Stimulated activated CD4-positive, alpha-beta T cell treated with anti-CD3 and anti-CD28 coated beads, Interleukin-12 subunit alpha, Interleukin-12 subunit beta, amount 100 ng/mL, for 48 hours (primary cell): ENCODE measurements around the gene GALNT11.
"Not testable (repeated sequence)": the region's sequence is repeated elsewhere in the genome, so short reads cannot be mapped to it uniquely, and the experiment has no call there.

ENCODE experiments used
- DNase-seq, 3 donors: peaks; one replicate each; pipeline ENCODE4 v3.0.0-alpha.2; 2020; ENCODE audit warnings: low read depth in 2 of 3, low spot score in 1 of 3

GALNT11 gene

DNA sequence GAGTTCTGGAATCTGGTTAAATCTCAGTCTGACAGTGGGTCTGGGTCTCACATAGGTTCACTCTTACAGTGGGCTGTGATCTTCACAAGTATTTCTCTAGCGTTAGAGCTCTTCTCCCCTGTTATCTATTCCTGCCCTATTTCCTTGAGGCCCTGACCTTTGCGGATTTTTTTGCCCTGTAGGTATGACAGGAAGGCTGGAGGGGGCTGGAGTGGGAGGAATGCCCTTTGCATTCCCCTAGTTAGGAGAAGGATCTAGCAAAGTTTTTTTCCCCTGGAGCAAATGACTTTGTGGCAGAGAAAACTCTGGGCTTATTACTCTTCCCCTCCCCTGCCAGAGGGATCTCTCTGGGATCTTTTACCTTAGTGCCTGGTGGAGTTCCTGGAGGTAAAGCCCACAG is 49.2 kb downstream of the GALNT11 start:
- no peak for DNase-seq

DNA sequence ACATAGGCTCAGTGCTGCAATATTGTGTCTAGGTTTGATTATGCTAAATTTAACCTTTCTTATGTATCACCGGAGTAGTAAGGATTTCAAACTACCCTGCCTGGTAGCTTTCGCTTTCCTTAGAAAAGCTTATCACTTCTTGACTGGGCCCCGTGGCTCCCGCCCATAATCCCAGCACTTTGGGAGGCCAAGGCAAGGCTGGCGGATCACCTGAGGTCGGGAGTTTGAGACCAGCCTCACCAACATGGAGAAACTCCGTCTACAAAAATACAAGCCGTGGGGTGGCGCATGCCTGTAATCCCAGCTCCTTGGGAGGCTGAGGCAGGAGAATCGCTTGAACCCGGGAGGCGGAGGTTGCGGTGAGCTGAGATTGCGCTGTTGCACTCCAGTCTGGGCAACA is 49.9 kb downstream of the GALNT11 start:
- not testable (repeated sequence) for DNase-seq

DNA sequence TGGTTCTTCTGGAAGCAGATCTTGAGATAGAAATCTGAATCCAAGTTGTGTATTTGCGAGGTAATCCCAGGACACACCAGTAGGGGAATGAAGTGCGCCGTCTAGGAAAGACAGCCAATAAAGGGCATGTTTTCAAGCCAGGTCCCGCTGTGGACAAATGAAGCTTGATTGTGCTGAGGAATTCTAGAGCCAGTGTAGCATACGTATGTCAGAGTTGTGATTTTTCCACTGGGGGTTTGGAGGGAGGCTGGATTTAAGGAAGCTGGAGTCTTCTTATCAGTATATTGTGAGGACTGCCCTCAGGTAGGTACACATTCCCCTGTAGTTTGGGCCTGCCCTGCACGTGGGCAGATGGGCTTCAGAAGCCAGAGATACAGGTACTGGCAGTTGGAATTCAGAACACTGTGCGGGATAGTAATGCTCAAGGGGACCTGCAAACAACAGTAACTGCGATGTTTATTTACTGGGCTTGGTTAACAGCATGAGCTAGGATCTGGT is 50.9 kb downstream of the GALNT11 start:
- DNase-seq: peak in 1 of 3 donors; percentile 18

DNA sequence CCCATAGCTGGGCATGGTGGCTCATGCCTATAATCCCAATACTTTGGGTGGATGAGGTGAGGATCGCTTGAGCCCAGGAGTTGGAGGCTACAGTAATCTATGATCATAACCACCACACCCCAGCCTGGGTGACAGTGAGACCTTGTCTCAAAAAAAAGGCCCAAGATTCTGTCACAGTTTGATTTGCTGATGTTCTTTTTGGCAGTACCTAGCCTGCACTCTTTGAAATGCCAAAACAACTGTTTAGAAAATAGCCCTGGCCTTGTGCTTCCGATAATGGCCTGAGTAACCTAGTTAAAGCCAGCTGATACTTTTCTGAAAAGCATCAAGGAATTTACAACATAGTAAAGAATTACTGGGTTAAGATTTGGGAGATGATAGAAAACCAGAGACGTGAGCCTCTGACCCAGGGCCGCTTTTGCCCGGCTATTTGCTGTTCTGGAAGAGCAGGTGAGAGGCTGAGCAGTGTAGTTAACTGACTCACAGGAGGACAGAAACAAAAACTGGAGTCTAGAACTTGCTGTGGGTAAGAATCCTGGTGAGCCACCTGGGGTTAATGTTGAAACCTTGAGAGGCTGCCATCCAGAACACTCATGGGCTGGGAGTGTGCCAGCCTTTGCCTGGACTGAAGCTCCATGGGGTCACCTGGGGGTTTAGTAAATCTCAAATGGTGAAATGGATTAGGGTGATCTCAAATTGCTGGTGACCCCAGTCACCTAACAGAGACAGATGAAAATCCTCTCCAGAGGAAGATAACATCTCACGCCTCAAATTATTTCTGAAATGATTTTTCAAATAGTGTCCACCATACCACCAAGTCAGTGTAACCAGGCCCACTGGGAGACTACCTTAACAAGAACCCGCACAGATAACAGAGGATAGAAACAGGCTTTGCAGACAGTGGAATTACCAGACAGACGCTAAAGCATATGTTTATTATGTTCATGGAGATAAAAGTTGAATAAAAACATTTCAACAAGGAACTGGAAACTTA is 51.8 kb downstream of the GALNT11 start:
- DNase-seq: no peak

DNA sequence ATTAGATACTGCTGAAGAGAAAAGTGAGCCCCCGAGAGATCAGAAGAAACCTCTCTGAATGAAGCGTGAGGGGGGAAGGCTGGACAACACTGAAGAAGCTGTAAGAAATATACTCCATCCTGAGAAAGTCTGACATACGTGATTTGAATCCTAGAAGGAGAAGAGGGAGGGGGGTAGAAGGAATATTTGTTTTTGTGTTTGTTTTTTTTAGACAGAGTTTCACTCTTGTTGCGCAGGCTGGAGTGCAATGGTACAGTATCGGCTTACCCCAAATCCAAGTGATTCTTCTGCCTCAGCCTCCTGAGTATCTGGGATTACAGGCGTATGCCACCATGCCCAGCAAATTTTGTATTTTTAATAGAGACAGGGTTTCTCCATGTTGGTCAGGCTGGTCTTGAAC is 52.6 kb downstream of the GALNT11 start:
- no peak for DNase-seq

DNA sequence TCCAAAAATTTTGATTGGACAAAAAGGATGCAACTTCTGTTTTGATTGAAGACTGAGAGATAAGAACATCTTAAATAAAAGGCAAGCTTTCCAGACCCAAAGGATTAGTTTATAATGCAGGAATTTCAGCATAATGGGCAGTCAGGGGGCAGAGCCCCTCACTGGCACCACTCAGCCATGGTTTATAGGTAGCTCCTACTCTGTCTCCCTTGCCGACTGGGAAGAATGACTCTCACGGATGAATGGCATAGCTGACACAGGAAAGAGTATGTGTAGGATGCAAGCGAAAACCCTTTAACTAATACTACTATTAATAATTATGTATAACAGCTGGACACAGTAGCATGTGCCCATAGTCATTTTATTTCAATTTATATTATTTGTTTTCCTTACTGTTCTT is 53.3 kb downstream of the GALNT11 start:
- DNase-seq: no peak

DNA sequence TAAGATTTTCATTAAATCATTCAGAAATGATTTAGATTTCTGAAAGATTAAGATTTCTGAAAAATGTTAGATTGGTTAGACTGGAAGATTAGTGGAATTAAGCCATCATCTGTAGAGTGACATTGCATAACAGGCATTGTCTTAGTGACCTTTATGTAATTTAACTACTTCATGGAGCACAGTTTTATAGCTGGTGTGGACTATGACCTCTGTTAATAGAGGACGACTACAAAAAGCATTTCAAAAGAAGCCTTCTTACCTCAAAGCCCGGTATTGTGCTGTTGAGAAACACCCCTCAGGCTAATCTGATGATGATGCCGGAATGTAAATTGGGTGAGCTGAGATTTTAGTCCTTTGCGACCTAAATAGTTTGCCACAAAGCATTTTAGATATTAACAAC is 55.6 kb downstream of the GALNT11 start:
- no peak for DNase-seq

DNA sequence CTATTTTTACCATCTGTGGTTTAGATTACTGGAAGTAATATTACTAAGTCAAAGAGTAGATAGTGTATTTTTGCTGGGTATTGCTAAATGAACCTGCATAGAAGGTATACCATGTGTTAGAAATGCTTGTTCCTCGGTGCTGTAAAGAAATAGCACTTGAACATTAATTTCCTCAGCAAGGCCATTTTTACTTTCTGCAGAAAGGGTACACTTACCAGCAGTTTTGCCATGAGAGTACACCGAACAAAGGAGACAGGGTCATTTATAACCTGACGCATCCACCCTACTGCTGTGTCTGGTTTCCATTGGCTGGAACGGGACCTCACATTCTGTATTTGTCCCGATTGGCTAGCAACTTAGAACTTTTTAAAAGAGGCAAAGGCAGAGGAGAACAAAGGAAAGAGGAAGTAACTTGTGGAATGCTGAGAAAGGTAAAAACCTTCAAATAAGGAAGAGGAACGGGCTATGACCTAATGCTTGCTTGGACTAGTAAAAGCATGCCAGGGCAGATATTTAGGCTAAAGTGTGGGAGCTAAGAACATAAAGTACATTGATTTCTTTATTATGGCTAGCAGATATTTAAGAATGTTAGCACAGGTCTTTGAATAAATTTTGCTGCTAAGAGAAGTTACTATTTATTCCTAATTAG is 56.7 kb downstream of the GALNT11 start:
- DNase-seq: not testable (repeated sequence)

DNA sequence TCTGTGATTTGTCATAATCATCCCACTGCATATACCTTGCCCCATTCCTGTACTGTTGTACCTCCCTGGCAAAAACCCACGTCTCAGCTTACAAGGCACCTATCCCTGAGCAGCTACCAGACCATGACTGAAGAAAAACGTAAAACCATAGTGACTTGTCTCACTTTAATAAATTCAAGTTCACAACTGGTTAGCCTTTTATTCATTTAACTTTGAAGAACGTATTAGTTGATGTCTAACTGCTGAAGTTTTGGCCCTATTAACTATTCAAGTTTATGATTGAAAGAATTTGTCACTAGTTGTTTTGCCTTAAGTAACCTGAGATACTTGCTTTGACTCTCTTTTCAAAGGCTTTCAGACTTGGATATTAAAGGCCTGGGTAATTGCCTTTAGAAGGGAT is 59.7 kb downstream of the GALNT11 start:
- no peak for DNase-seq

DNA sequence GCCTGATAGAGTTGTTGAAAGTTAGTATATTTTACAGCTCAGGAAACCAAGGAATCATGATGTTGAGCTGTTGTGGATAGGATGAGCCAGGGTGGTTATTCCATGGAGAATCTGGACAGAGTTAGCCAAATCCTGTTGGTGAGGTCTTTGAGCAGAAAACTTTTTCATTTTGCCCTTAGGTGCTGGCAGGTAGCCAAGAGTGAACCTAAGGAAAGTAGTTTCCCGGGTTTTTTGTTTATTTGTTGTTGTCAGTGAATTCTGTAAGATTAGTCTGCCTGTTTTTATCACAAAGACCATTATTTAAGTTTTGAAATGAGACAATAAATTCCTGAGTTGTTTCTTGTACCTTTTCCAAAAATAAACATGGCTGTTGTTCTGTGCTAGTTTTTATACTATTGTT is 61.0 kb downstream of the GALNT11 start:
- no peak for DNase-seq

DNA sequence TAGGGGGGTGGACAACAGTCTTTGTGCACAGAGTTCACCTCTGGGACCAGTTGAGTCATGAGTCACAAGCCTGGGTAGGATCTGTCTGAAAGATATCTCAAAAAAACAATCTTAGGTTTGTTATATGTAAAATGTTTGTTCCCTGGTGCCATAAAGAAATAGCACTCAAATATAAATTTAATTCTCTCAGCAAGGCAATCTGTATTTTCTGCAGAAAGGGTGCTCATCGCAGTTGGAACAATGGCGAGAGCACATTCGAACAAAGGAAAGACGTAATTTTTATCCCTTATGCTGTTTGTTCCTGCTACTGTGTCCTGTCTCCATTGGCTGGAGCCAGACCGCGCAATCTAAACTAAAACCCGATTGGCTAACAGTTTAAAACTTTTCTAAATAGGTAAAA is 63.7 kb downstream of the GALNT11 start:
- no peak for DNase-seq

DNA sequence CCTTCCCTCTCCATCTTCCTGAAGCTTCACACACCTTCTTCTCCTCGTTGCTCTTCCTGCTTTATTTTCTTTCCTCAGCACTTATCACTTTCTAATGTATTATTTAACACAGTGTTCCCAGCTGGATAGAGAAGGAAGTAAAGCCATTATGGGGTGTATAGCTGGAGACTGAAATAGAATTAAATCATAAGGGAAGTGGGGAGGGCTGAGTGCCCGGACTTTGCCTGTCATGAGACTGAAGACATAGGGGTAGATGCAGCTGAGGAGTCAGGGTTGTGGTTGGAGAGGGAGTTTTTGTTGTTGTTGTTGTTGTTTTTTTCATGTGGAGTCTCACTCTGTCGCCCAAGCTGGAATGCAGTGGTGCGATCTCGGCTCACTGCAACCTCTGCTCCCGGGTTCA is 65.3 kb downstream of the GALNT11 start:
- no peak for DNase-seq

DNA sequence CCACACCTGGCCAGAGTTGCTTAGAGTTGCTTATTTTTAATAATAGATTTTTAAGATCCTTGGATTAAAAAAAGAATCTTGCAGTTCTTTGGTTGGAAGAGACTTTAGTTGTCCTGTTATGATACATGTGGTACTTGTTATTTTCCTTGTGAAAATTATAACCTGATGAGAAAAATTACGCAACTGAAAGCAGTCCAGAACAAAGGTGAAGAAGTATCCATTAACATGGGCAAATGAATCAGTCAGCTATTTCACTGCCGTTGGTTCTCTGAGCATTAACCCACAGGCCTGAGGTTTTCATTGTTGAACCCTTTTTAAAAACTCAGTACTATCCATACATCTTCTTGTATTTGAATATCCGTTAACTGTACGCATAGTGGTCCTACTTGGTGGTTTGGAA is 68.2 kb downstream of the GALNT11 start:
- DNase-seq: no peak

DNA sequence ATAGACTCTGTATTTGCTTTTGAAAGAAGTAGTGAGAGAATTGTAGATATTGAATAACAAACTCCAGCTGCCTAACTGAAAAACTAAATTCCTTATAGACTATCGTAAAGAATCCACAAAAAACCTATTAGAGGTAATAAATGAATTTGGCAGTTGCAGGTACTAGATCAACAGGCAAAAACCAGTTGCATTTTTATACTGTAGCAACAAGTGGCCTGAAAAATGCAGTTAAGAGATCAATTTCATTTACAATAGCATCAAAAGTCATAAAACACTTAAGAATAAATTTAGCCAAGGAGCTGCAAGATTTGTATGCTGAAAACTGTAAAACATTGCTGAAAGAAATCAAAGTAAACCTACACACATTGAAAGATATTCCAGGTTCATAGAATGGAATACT is 70.3 kb downstream of the GALNT11 start:
- DNase-seq: no peak

DNA sequence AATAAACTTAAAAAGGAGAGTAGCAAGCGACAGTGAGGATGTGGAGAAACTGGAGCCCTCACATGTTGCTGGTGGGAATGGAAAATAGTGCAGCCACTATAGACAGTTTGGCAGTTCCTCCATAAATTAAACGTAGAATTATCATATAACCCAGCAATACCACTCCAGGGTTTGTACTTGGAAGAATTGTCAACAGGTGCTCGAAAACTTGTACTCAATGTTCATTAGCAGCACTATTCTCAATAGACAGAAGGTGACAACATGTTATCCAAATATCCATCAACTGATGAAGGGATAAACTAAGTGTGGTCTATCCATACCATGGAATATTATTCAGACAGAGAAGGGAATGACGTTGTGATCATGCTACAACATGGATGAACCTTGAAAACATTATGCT is 71.9 kb downstream of the GALNT11 start:
- DNase-seq: no peak

DNA sequence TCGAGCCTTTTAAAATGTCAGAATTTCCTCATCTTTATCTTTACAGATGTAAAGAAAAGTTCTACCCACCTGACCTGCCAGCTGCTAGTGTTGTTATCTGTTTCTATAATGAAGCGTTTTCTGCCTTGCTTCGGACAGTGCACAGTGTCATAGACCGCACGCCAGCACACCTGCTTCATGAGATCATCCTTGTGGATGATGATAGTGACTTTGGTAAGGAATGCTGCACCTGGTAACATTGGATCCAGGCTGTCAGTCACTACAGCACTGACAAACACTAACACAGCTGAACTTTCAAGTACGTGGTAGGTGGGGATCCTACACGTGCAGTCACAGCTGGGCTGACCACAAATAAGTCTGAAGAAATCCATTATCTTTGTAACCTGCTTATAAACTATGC is 77.6 kb downstream of the GALNT11 start:
- no peak for DNase-seq

DNA sequence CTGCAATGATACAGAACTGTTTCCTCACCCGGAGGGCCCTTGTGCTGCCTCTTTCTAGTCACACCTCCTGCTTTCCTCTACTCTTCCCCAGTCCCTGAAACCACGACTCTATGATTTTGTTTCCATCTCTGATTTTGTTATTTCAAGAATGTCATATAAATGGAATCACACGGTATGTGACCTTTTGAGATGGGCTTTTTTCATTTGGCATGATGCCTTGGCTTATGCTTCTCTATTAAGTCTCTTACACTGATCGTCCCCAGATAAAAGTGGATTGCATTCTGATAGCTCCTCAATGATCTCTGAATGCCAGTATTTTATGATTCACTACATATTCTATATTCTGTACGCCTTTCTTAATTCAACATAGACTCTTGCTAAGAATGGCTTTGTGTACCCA is 78.2 kb downstream of the GALNT11 start:
- DNase-seq: no peak

DNA sequence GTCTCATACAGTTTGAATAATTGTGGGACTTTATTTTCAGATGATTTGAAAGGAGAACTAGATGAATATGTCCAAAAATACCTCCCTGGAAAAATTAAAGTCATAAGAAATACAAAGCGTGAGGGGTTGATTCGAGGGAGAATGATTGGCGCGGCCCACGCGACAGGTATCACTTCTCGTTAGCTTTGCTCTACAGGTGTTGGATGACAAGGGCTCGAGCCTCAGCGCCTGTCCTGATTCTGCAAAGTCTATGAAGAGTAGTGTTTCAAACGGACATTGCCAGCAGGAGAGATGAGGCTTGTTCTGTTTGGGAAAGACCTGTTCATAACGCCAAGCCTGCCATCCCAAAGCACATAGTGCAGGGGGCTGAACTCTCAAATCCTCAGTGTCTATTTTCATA is 79.7 kb downstream of the GALNT11 start:
- no peak for DNase-seq

DNA sequence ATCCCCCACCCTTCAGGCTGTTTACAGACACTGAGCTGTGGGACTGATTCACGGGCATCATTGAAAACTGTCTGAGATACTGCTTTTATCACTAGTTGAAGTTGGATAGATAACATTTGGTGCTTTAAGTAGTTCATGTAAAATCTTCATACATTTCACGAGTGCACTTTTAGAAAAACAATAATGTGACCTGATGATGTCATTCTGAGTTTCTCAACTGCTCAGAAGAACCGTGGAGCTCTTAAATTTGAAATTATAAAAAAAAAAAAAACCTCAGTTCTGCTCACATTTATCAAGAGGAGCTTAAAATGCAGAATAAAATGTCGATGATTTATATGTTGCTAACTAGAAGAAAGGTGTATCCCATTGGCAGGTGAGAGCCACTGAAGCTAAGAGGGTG is 81.5 kb downstream of the GALNT11 start:
- DNase-seq: no peak

DNA sequence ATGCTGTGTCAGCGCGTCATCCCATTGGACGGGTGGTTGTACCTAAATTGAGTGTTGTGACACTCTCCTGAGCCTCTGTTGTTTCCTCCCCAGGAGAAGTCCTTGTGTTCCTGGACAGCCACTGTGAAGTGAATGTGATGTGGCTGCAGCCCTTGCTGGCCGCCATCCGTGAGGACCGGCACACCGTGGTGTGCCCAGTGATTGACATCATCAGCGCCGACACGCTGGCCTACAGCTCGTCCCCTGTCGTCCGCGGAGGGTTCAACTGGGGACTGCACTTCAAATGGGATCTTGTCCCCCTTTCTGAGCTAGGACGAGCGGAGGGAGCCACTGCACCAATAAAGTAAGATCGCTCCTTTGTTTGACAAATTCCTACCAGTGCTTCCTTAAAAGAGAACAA is 82.5 kb downstream of the GALNT11 start:
- DNase-seq: no peak

DNA sequence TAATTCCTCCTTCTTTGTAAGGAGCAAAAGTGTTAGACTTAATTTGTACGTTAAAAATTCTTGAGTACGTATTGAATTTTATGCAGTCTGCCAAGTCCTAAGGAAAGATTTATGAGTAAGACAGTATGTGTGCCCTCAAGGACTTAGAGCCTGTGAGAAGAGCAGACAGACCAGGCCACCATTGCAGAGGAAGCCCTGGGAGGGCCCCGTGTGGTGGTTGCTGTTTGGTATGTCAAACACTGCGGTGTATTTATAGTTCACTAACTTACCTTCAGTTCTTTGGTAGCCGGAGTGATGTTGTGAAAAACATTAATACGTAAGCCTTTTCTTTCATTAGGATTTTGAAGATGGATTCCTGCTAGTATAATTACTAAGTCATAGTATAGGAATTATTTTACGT is 82.9 kb downstream of the GALNT11 start:
- DNase-seq: no peak

DNA sequence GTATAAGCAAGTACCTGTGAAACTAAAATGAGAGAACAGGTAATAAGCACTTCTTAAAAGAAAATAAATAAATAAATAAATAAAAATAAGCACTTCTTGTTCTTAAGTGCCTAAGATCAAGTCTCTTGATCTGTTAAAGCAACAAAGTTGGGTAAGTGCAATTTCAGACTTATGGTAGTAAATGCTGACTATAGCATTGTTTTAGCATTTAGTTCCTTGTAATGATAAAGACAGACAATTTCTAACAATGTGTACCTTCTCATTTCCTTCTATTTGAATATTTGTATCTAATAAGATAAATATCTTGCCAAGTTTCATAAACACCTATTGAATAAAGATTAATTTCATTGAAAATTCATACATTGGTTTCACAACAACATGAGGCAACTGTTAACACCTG is 87.4 kb downstream of the GALNT11 start:
- DNase-seq: no peak
